H1 (cell line): ENCODE results near the gene LANCL2. TPM values are rescaled to one million over a fixed set of nuclear protein-coding genes. Genes with fewer than 3 reads are reported as not detected.

ENCODE experiments used
- BRCA1 ChIP-seq: IDR thresholded peaks from 2 replicates; pipeline ENCODE4 v1.6.1; 2012; ENCODE audit warnings: low read depth, low read length, improper control_type of control experiment
- GTF2F1 ChIP-seq: IDR thresholded peaks from 2 replicates; pipeline ENCODE4 v1.6.1; 2012; ENCODE audit warnings: low read depth, low read length, improper control_type of control experiment, borderline replicate concordance
- RAD21 ChIP-seq, 2 experiments: IDR thresholded peaks in 1 of 2; conservative IDR thresholded peaks in 1 of 2; 2 replicates each; pipeline ENCODE4 v1.6.1; 2011; ENCODE audit warnings: low read depth in 2 of 2, low read length in 2 of 2, improper control_type of control experiment in 1 of 2, inconsistent platforms in 1 of 2, mild to moderate bottlenecking in 1 of 2, moderate library complexity in 1 of 2
- RFX5 ChIP-seq: IDR thresholded peaks from 2 replicates; pipeline ENCODE4 v1.6.1; 2011; ENCODE audit warnings: low read depth, low read length, improper control_type of control experiment, borderline replicate concordance
- ZNF274 ChIP-seq: IDR thresholded peaks from 2 replicates; pipeline ENCODE4 v1.7.0; 2012; ENCODE audit warnings: low read length, borderline replicate concordance; ENCODE audit errors: extremely low read depth
- polyA plus RNA-seq, 7 experiments: library from polyadenylated mRNA; depleted of rRNA in 3 of 7; stranded (reverse) in 5 of 7; unstranded in 2 of 7; fragments of >200 nt in 5 of 7; fragments of 200-250 nt in 2 of 7; gene quantifications; 1 replicate in 5 of 7; 2 replicates in 1 of 7; 4 replicates in 1 of 7; pipeline versions ENCODE4 v1.2.1 to v1.2.3, GENCODE V29; 2011 to 2013; ENCODE audit warnings: missing spikeins in 2 of 7, mixed read lengths in 2 of 7
- total RNA-seq: library from RNA; stranded (reverse); fragmentation: NEBNext Ultra II Directional; extraction: Animal tissue kit (Norgen Biotek cat#: 25700); gene quantifications from 2 replicates; pipeline ENCODE4 v1.2.1, GENCODE V29; 2021

Gene LANCL2
- total and polyA plus RNA-seq, 2 of the 8 experiments (the other 6 are each of a cell fraction or from before 2014, with no cell fraction given) = 9.2 to 9.5 TPM

- TF ChIP-seq BRCA1 (no peak), RFX5 (no peak), GTF2F1 (no peak), ZNF274 (no peak), RAD21 (IDR thresholded peaks at IDR 0.05 in 1 of 2, conservative IDR thresholded peaks at IDR 0.05 in 1 of 2; ENCODE audit: low read depth in 2 of 2, low read length in 2 of 2) (no peak)
These were observed 10.1 kb downstream of the LANCL2 start (continued) for GRCh38 chr7:55375237-55375636.
